ENCODE measurements around the gene MICAL2. TPM values are rescaled to one million over a fixed set of nuclear protein-coding genes. Genes with fewer than 3 reads are reported as not detected.

MICAL2 gene
- total RNA-seq, 1 donor: 156 TPM

GRCh38 chr11:12269446-12270214 lies 159.2 kb downstream of the MICAL2 start:
- no peak overlapping the region for H2AFZ ChIP-seq (ENCODE audit: low read length)
- no peak overlapping the region for H3K27ac ChIP-seq (ENCODE audit: low read depth, low read length)
- no peaks in the 10 kb centered on the region for H3K27me3 ChIP-seq (ENCODE audit: insufficient read depth, low read length)
- TF ChIP-seq CTCF (IDR thresholded peaks at IDR 0.05; ENCODE audit: extremely low read depth, low read depth, low read length): no peak
- no peak overlapping the region for H3K4me2 ChIP-seq (ENCODE audit: insufficient read depth, low read length)
- H3K9me3 ChIP-seq (ENCODE audit: low read depth, low read length): no peaks in the 10 kb centered on the region
- DNase-seq (ENCODE audit: insufficient read length, low spot score, missing footprints): peak; percentile 63
- no peaks in the 10 kb centered on the region for H4K20me1 ChIP-seq (ENCODE audit: insufficient read depth, low read length)
- H3K4me1 ChIP-seq (ENCODE audit: insufficient read depth, low read length): peaks cover 27% of the 10 kb centered on the region
- H3K79me2 ChIP-seq (ENCODE audit: insufficient read depth, low read length): no peaks in the 10 kb centered on the region
- H3K36me3 ChIP-seq (ENCODE audit: insufficient read depth, low read length): peaks cover 14% of the 10 kb centered on the region
- no peak overlapping the region for H3K4me3 ChIP-seq (ENCODE audit: insufficient read depth, low read length)

- H2AFZ ChIP-seq (ENCODE audit: low read length): no peak overlapping the region
- no peaks in the 10 kb centered on the region for H3K9me3 ChIP-seq (ENCODE audit: low read depth, low read length)
- H3K4me3 ChIP-seq (ENCODE audit: insufficient read depth, low read length): no peak overlapping the region
- no peak for TF ChIP-seq CTCF (IDR thresholded peaks at IDR 0.05; ENCODE audit: extremely low read depth, low read depth, low read length)
- no peak overlapping the region for H3K4me2 ChIP-seq (ENCODE audit: insufficient read depth, low read length)
- peaks cover 8% of the 10 kb centered on the region for H3K36me3 ChIP-seq (ENCODE audit: insufficient read depth, low read length)
- peak; percentile 64 for DNase-seq (ENCODE audit: insufficient read length, low spot score, missing footprints)
- no peak overlapping the region for H3K27ac ChIP-seq (ENCODE audit: low read depth, low read length)
- H4K20me1 ChIP-seq (ENCODE audit: insufficient read depth, low read length): no peaks in the 10 kb centered on the region
- peaks cover 32% of the 10 kb centered on the region for H3K4me1 ChIP-seq (ENCODE audit: insufficient read depth, low read length)
- no peaks in the 10 kb centered on the region for H3K79me2 ChIP-seq (ENCODE audit: insufficient read depth, low read length)
- H3K27me3 ChIP-seq (ENCODE audit: insufficient read depth, low read length): no peaks in the 10 kb centered on the region
These were observed 159.9 kb downstream of the MICAL2 start for GRCh38 chr11:12270215-12270797.

GRCh38 chr11:12270817-12271216 lies 160.4 kb downstream of the MICAL2 start:
- no peak for DNase-seq (ENCODE audit: insufficient read length, low spot score, missing footprints)
- Histone ChIP-seq H3K36me3 (ENCODE audit: insufficient read depth, low read length) (peaks cover 8% of the 10 kb centered on the region), H3K79me2 (ENCODE audit: insufficient read depth, low read length) (no peaks in the 10 kb centered on the region), H3K27ac (ENCODE audit: low read depth, low read length) (no peak overlapping the region), H3K4me2 (ENCODE audit: insufficient read depth, low read length) (no peak overlapping the region), H4K20me1 (ENCODE audit: insufficient read depth, low read length) (no peaks in the 10 kb centered on the region), H3K4me3 (ENCODE audit: insufficient read depth, low read length) (no peak overlapping the region), H3K9me3 (ENCODE audit: low read depth, low read length) (no peaks in the 10 kb centered on the region), H3K27me3 (ENCODE audit: insufficient read depth, low read length) (no peaks in the 10 kb centered on the region), H2AFZ (ENCODE audit: low read length) (no peak overlapping the region), H3K4me1 (ENCODE audit: insufficient read depth, low read length) (peaks cover 32% of the 10 kb centered on the region)
- no peak for TF ChIP-seq CTCF (IDR thresholded peaks at IDR 0.05; ENCODE audit: extremely low read depth, low read depth, low read length)

- H3K27ac ChIP-seq (ENCODE audit: low read depth, low read length): no peak overlapping the region
- H3K9me3 ChIP-seq (ENCODE audit: low read depth, low read length): no peaks in the 10 kb centered on the region
- no peak for TF ChIP-seq CTCF (IDR thresholded peaks at IDR 0.05; ENCODE audit: extremely low read depth, low read depth, low read length)
- no peak overlapping the region for H3K4me3 ChIP-seq (ENCODE audit: insufficient read depth, low read length)
- H3K79me2 ChIP-seq (ENCODE audit: insufficient read depth, low read length): no peaks in the 10 kb centered on the region
- peaks cover 32% of the 10 kb centered on the region for H3K4me1 ChIP-seq (ENCODE audit: insufficient read depth, low read length)
- H4K20me1 ChIP-seq (ENCODE audit: insufficient read depth, low read length): no peaks in the 10 kb centered on the region
- H3K36me3 ChIP-seq (ENCODE audit: insufficient read depth, low read length): peaks cover 8% of the 10 kb centered on the region
- no peak for DNase-seq (ENCODE audit: insufficient read length, low spot score, missing footprints)
- H3K27me3 ChIP-seq (ENCODE audit: insufficient read depth, low read length): no peaks in the 10 kb centered on the region
- no peak overlapping the region for H2AFZ ChIP-seq (ENCODE audit: low read length)
- H3K4me2 ChIP-seq (ENCODE audit: insufficient read depth, low read length): no peak overlapping the region
These were observed 160.9 kb downstream of the MICAL2 start for GRCh38 chr11:12271241-12271640.

Data from osteoblast (primary cell).